GM19035 (cell line): ENCODE data around the gene IFT25.

Source experiments
- ATAC-seq: cut with Tn5 transposase; IDR thresholded peaks from one replicate; pipeline ENCODE4 v1.9.1; 2021; ENCODE audit not compliant: unreplicated experiment

IFT25 gene

DNA sequence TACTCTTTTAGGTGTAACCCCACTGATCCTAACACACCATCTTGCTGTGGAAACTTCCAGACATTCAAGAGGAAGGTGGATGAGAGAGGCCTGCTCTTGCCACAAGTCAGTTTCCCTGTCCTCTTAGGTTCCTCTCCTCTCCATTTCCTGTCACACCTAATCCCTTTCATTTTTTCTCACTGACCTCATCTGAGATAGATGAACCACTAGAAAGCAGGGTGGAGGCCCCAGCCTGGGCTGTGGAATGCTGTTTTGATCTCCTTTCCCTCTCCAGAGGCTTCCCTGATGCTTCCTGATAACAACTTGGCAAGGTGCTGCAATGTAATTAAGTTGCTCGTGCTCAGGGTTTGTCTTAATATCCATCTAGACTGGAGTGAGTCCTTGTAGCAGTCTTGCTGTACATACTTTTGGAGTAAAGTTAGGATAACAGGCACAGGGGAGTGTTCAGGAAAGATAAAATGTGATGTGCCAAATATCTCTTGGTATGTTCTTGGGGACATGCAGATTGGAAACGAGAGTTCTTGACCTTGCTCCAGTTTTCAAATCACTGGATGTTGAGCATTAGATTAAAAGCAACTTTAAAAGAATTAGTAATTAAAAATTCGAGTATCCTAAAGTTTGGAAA lies 11.8 kb upstream of the IFT25 start:
- ATAC-seq: no peak

GRCh38 chr1:53956308-53957168 lies 11.0 kb upstream of the IFT25 start:
- no peak for ATAC-seq

- ATAC-seq: no peak
Observed at GRCh38 chr1:53954128-53954527, 8.6 kb upstream of the IFT25 start.

DNA sequence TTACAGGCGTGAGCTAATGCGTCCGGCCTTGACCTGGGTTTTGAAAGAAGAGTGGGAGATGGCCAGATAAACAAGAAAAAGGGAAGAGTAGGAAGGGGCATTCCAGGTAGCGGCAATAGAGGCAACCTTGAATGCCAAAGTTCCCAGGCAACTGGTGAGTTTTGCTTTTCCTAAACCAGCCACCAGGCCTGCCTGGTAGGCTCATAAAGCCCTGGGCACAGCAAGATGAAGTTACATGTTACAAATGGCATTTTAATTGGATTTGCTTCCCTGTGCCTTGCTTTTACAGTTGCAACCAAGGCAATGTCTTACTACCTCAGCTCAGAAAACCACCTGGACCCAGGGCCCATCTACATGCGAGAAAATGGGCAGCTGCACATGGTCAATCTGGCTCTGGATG lies 6.2 kb upstream of the IFT25 start:
- no peak for ATAC-seq

GRCh38 chr1:53949023-53949990 lies 3.8 kb upstream of the IFT25 start:
- no peak for ATAC-seq

GRCh38 chr1:53948291-53948690 lies 2.8 kb upstream of the IFT25 start:
- ATAC-seq: no peak

DNA sequence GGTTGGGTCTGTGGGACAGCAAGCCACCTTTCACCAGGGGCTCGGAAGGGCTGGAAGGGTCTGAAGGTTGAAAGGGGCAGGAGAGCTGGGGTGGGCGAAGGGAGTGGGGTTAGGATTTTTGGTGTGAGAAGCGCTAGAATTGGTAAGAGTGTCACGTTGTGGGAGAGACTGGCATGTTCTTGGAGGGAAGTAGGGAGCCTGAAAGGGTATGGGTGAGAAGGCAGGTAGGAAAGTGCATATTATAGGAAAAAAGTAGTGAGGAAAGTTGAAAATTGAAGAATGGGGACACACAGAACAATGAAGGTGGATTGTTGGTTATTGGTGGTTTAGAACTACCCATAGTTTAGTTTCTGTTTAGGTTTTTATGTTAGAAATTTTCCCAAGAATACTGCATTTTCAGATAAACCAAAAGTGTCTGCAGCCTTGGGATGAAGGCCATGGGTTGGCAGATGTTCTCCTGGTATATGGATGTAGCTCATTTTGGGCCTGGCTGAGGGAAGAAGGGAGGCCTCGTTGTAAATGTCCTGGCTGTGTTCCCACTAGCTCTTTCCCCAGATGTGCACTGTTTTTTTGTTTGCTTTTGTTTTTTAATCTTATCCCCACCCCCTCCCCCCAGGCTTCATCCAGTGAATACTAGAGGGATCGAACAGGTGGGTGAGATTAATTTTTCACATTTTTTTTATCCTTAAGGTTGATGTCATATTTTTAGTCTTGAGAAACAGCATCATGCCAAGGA lies 1.8 kb upstream of the IFT25 start:
- ATAC-seq: no peak

DNA sequence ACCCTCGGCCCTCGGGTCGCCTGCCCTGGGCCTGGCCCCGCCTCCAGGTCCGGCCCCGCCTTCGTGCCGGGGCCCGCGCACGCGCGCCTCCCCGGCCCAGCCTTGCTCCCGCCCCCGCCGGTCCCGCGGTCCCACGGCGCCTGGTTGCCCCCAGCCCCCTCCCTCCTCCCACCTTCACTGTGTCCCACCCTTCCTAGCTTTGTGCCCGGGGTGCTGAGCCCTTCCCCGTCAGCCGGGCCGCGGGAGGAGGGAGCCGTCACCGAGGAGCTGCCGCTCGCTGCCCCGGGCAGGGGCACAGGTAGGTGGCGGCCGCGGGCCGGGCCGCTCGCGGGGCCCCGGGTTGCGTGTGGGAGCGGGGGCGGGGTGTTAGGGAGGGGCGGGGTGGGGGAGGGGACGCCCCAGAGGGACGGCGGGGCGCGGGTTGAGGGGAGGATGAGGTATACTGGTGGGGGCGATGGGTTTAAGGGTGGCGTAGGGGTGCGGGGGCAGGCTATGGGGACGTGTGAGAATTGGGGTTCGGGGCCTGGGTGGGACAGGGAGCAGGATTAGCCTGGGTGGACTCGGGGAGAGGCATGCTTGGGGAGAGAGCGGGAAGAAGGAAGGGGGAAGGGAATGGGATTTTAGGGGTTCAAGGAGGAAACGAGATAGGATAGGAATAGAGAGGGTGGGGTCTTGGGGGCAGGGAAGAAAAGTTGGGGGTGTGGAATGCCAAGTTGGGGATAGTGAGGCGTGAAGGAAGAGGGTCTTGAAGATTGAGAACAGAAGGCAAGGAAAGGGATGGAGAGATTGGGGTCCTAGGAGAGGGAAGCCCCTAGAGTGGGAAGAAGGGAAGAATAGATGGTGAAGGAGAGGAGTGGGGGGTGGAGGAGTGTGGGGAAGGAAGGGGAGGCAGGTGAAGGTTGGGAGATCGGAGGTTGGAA lies 1.0 kb upstream of the IFT25 start, which contains the start of gene LRRC42:
LRRC42 (plus strand) TSS at position 99 of the 920 bp plus-strand sequence. CDS start 5,650 bp downstream, outside the sequence.
- ATAC-seq: peak; percentile 61

DNA sequence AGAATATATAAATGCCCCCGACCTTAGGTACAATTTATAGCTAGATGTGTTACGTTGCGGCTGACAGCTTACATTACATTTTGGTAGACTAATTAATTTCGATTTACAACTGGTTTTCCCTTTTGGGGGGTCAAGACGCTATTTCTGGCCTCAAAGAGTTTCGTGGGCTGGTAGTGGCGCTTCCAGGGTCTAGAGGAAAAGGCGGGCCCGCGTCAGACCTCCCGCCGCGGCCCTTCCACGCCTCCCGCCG lies 391 bp downstream of the IFT25 start:
- no peak for ATAC-seq

DNA sequence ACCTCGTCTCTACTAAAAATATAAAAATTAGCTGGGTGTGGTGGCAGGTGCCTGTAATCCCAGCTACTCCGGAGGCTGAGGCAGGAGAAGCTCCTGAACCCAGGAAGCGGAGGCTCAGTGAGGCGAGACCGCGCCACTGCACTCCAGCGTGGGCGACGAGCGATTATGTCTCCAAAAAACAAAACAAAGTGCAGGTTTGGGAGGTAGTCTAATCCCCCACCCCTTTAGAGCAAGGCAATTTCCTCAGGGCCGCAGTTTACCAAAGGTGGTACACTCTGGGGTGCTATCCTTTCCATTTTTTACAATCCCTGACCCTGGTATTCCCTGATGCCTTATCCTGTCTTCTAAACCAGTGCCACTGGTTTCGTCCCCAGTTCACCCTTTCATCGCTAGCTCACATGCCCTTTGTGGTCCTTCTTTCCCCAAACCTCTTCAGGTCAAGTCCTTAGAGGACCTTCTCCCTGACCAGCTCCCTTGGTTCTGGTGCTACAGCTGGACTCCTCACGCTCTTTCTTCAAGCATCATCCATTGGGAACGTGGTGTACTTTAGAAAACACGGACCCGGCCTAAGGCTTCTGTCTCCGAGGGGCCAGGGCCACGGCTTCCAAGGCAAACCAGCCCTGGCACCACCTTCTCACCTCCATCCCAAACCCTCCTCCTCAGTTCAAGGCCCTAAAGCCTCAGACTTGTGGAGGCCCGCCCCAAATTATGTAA lies 873 bp downstream of the IFT25 start:
- ATAC-seq: no peak

GRCh38 chr1:53943490-53944043 lies 1.9 kb downstream of the IFT25 start:
- no peak for ATAC-seq

DNA sequence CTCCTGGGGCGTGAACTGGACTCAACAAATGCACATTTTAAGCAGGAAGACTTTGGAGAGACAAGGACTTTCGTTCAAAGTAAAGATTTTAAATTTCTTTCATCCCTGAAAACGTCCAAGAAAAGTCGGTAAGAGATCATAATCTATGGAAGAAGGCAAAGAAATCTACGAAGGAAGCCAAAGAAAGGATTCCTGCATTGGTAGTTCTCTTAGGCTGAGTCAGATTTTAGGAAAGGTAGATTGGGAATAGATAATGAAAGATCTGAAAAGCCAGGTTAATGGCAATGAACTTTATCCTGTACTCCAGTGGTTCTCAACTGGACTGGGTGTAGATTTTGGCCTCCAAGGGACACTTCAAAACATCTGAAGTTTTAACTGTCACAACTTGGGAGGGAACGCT lies 2.4 kb downstream of the IFT25 start:
- no peak for ATAC-seq

DNA sequence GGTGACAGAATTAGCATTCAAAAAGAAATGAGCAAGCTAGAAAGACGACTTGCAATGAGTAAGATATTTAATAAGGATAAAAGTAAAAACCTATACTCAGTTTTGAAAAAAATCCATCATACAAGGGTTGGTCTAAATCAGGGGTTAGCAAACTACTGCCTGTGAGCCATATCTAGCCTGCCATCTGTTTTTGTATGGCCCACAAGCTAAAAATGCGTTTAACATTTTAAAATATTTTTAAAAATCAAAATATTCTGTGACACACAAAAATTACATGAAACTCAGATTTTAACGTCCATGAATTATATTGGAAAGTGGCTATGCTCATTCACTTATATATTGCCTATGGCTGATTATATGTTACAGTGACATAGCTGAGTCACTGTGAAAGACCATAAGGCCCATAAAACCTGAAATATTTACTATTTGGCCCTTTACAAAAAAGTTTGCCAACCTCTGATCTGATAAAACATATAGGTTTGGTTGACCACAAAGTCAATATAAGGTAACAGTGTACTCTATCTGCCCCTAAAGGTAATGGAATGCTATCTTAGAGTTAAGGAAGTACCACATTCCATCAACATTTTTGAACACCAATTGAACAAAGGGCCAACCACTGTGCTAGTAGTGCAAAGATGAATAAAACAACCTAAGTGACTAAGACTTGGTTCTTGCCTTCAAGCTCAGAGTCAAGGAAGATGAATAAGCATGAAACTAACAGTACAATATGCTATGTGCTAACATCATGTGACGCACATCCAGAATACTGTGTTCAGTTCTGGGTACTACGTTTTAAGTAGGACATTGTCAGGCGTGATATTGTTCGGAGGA lies 3.2 kb downstream of the IFT25 start:
- no peak for ATAC-seq

- no peak for ATAC-seq
Observed at GRCh38 chr1:53938136-53938830, 7.2 kb downstream of the IFT25 start.

DNA sequence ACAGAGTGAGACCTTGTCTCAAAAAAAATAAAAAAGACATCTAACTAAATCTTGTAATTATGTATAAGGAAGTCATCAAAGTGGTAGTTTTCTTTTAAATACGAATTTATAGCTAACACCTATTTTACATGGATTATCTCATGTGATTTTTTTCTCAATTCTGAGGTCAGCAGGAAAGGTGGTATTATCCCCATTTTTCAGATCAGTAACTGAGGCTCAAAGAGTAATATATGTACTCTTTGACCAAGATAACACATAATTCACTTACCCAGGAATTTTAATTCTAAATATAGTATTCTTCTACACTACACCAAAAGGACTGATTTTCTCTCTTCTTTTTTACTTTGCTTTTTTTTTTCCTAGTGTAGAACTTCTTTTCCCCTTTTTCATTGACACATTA lies 9.1 kb downstream of the IFT25 start:
- no peak for ATAC-seq

GRCh38 chr1:53934170-53934765 lies 11.2 kb downstream of the IFT25 start:
- ATAC-seq: no peak

GRCh38 chr1:53931523-53931922 lies 14.0 kb downstream of the IFT25 start:
- no peak for ATAC-seq
